Measurements from ENCODE around the gene LIMD2.
A peak's percentile ranks its signal among the peaks of the same experiment; 100 is the strongest.

LIMD2 gene

GRCh38 chr17:63698886-63699637 is 863 bp downstream of the LIMD2 start (continued):
- no peak for TF ChIP-seq ZNF16 (tag by site-specific recombination; IDR thresholded peaks at IDR 0.05; ENCODE audit: low read depth)
- no peak for TF ChIP-seq ZNF473 (tag by site-specific recombination; IDR thresholded peaks at IDR 0.05)
- TF ChIP-seq ZNF571 (tag by site-specific recombination; IDR thresholded peaks at IDR 0.05): no peak
- TF ChIP-seq GLI2 (tag by site-specific recombination; IDR thresholded peaks at IDR 0.05; ENCODE audit: borderline replicate concordance, low read depth): no peak
- TF ChIP-seq GFI1B (tag by site-specific recombination; IDR thresholded peaks at IDR 0.05): no peak
- TF ChIP-seq, protein P1, sequence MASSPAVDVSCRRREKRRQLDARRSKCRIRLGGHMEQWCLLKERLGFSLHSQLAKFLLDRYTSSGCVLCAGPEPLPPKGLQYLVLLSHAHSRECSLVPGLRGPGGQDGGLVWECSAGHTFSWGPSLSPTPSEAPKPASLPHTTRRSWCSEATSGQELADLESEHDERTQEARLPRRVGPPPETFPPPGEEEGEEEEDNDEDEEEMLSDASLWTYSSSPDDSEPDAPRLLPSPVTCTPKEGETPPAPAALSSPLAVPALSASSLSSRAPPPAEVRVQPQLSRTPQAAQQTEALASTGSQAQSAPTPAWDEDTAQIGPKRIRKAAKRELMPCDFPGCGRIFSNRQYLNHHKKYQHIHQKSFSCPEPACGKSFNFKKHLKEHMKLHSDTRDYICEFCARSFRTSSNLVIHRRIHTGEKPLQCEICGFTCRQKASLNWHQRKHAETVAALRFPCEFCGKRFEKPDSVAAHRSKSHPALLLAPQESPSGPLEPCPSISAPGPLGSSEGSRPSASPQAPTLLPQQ (tag by site-specific recombination; IDR thresholded peaks at IDR 0.05): 0 out of 2 replicates have a peak, but pooled peaks have one; percentile 23
- no peak for TF ChIP-seq ZNF626 (tag by site-specific recombination; IDR thresholded peaks at IDR 0.05)
- no peak for TF ChIP-seq ZNF621 (tag by site-specific recombination; IDR thresholded peaks at IDR 0.05)
- TF ChIP-seq GLIS2 (tag by site-specific recombination; IDR thresholded peaks at IDR 0.05): peak; percentile 95
- TF ChIP-seq ZNF600 (tag by site-specific recombination; IDR thresholded peaks at IDR 0.05): 0 out of 2 replicates have a peak, but pooled peaks have one; percentile 41
- TF ChIP-seq ZNF701 (tag by site-specific recombination; IDR thresholded peaks at IDR 0.05): no peak
- TF ChIP-seq ZNF202 (tag by site-specific recombination; IDR thresholded peaks at IDR 0.05; ENCODE audit: borderline replicate concordance): no peak
- TF ChIP-seq, protein P2, sequence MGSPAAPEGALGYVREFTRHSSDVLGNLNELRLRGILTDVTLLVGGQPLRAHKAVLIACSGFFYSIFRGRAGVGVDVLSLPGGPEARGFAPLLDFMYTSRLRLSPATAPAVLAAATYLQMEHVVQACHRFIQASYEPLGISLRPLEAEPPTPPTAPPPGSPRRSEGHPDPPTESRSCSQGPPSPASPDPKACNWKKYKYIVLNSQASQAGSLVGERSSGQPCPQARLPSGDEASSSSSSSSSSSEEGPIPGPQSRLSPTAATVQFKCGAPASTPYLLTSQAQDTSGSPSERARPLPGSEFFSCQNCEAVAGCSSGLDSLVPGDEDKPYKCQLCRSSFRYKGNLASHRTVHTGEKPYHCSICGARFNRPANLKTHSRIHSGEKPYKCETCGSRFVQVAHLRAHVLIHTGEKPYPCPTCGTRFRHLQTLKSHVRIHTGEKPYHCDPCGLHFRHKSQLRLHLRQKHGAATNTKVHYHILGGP (tag by site-specific recombination; IDR thresholded peaks at IDR 0.05): no peak
- no peak for TF ChIP-seq ZNF175 (tag by site-specific recombination; IDR thresholded peaks at IDR 0.05)
- peak; percentile 79 for TF ChIP-seq ZNF335 (tag by site-specific recombination; conservative IDR thresholded peaks at IDR 0.05)
- TF ChIP-seq ZNF623 (tag by site-specific recombination; IDR thresholded peaks at IDR 0.05): no peak
- TF ChIP-seq ZFP41 (tag by site-specific recombination; IDR thresholded peaks at IDR 0.05; ENCODE audit: borderline replicate concordance): no peak
- no peak for TF ChIP-seq SP7 (tag by site-specific recombination; IDR thresholded peaks at IDR 0.05)
- TF ChIP-seq ZNF555 (tag by site-specific recombination; conservative IDR thresholded peaks at IDR 0.05): no peak
- TF ChIP-seq ZSCAN23 (tag by site-specific recombination; IDR thresholded peaks at IDR 0.05): no peak
- no peak for TF ChIP-seq ZXDB (tag by site-specific recombination; IDR thresholded peaks at IDR 0.05)
- no peak for TF ChIP-seq ZNF48 (tag by site-specific recombination; IDR thresholded peaks at IDR 0.05)
- no peak for TF ChIP-seq ZSCAN30 (tag by site-specific recombination; IDR thresholded peaks at IDR 0.05)
- no peak for TF ChIP-seq ZNF239 (tag by site-specific recombination; IDR thresholded peaks at IDR 0.05)
- peak; percentile 10; the same call in 1 of the 2 replicates for TF ChIP-seq EGR2 (tag by site-specific recombination; IDR thresholded peaks at IDR 0.05; ENCODE audit: low read depth)
- no peak for TF ChIP-seq ZNF174 (tag by site-specific recombination; IDR thresholded peaks at IDR 0.05)
- no peak for TF ChIP-seq ZNF518A (tag by site-specific recombination; conservative IDR thresholded peaks at IDR 0.05; ENCODE audit: low read depth)
- no peak for TF ChIP-seq TSHZ1 (tag by site-specific recombination; IDR thresholded peaks at IDR 0.05; ENCODE audit: borderline replicate concordance)
- no peak for TF ChIP-seq ZFP69B (tag by site-specific recombination; IDR thresholded peaks at IDR 0.05)
- TF ChIP-seq ZBTB1 (tag by site-specific recombination; IDR thresholded peaks at IDR 0.05): no peak
